NT2/D1 (cell line): ENCODE measurements around the gene BHLHE23.

Experiments used
- SUZ12 ChIP-seq: IDR thresholded peaks from 2 replicates; pipeline ENCODE4 v1.6.1; 2011; ENCODE audit not compliant: insufficient read length, insufficient read depth; ENCODE audit errors: extremely low read depth
- YY1 ChIP-seq: IDR thresholded peaks from 2 replicates; pipeline ENCODE4 v1.6.1; 2011; ENCODE audit not compliant: insufficient read length, insufficient read depth
- ZNF274 ChIP-seq: IDR thresholded peaks from 2 replicates; pipeline ENCODE4 v1.6.1; 2011; ENCODE audit warnings: mild to moderate bottlenecking, low read depth, low read length

- TF ChIP-seq ZNF274 = no peak
- no peak for TF ChIP-seq YY1
- no peak for TF ChIP-seq SUZ12
Measured at GRCh38 chr20:62956387-62957135, 50.2 kb downstream of the BHLHE23 start.
